GM12801 (cell line): Measurements from ENCODE around the gene CASQ1.

Source experiments
- TF ChIP-seq, protein P1 (sequence below): IDR thresholded peaks from one replicate; pipeline ENCODE4 v1.5.1; 2011; ENCODE audit warnings: control low read depth; ENCODE audit not compliant: insufficient read length; ENCODE audit errors: extremely low read depth

CASQ1 gene

DNA sequence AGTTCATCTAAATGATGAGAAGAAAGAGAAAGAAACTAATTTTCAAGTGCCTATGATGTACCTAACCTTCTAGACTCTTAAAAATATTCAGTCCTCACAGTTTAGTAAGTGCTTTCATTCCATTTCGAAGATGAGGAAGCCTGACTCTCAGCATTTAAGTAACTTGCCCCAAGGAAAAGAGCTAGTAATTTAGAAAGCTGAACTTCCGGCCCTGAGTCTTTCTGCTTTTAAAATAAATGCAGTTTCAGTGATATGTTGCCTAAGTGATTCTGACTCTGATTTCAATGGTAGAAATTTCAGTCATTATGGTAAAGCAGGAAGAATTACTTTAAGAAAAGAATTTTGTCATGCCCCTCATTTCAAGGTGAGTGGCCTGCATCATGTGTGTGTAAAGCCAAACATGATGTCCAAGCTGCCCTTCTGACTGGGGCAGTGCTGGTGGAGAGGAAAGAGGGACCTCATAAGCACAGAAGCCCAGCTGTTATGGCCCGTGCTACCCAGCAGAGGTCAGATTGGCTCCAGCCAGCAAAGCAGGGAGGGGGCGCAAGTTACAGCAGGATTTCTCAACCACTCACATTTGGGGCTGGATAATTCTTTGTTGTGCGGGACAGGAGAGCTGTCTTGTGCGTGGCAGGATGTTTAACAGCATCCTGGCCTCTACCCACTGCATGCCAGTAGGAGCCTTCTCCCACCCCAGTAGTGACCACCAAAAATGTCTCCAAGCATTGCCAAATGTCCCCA lies 28.2 kb upstream of the CASQ1 start:
- TF ChIP-seq, protein P1, sequence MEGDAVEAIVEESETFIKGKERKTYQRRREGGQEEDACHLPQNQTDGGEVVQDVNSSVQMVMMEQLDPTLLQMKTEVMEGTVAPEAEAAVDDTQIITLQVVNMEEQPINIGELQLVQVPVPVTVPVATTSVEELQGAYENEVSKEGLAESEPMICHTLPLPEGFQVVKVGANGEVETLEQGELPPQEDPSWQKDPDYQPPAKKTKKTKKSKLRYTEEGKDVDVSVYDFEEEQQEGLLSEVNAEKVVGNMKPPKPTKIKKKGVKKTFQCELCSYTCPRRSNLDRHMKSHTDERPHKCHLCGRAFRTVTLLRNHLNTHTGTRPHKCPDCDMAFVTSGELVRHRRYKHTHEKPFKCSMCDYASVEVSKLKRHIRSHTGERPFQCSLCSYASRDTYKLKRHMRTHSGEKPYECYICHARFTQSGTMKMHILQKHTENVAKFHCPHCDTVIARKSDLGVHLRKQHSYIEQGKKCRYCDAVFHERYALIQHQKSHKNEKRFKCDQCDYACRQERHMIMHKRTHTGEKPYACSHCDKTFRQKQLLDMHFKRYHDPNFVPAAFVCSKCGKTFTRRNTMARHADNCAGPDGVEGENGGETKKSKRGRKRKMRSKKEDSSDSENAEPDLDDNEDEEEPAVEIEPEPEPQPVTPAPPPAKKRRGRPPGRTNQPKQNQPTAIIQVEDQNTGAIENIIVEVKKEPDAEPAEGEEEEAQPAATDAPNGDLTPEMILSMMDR, result no peak

- TF ChIP-seq, protein P1, result no peak
These were observed 27.4 kb upstream of the CASQ1 start for GRCh38 chr1:160162931-160163330.

DNA sequence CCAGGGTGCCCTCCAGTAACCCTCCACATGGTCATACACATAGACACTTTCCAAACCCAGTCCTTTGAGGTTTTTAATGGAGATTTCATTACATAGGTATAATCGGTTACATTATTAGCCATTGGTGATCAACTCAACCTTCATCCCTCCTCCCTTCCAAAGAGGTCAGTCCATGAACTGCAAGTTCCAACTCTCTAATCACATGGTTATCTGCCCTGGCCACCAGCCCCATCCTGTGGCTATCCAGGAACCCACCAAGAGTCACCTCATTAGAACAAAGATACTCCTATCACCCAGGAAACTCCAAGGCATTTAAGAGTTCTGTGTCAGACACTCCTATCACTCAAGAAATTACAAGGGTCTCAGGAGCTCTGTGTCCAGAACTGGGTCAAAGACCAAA lies 26.8 kb upstream of the CASQ1 start:
- TF ChIP-seq, protein P1, result no peak

- TF ChIP-seq, protein P1, result no peak
These were observed 26.3 kb upstream of the CASQ1 start for GRCh38 chr1:160164121-160164520.

DNA sequence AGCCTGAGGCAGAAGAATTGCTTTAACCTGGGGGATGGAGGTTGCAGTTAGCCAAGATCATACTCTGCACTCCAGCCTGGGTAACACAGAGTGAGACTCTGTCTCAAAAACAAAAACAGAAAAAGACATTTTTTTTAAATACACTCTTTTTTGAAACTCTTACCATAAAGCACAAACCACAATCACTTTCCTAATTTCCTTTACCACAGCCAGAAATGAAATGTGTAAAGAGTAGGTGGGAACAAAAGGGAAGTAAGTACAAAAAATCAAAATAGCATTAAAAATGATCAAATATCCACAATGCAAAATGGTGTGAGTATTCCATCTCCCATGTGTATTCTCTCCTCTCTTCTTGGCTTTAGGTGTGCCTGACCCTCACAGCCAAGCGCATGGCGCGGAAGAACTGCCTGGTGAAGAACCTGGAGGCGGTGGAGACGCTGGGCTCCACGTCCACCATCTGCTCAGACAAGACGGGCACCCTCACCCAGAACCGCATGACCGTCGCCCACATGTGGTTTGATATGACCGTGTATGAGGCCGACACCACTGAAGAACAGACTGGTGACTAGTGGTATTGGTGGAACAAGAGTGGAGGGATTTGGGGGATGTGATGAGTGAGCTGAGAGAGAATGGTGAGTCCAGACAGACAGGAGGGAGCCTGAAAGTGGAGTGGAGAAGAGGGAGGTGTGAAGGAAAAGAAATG lies 24.1 kb upstream of the CASQ1 start:
- TF ChIP-seq, protein P1, result no peak

DNA sequence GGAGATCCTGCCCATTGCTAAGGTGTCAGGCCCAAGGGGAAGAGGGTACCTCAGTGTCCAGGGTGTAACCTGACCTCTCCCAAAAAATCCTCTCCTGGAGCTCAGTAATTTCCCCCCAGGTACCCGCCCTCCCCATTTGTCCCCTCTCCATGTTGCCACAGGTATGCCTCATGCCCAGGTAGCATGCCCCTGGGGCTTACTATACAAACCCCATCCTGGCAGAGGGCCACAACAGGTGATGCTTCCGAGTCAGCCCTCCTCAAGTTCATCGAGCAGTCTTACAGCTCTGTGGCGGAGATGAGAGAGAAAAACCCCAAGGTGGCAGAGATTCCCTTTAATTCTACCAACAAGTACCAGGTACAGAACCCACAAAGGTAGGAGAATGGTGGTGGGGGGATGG lies 23.3 kb upstream of the CASQ1 start:
- TF ChIP-seq, protein P1, result no peak

- TF ChIP-seq, protein P1, result no peak
These were observed 22.8 kb upstream of the CASQ1 start for GRCh38 chr1:160167580-160167979.
